ENCODE measurements around the gene VGLL4. TPM values are rescaled to one million over a fixed set of nuclear protein-coding genes. Genes with fewer than 3 reads are reported as not detected.

The VGLL4 gene
- total RNA-seq, 1 experiment from 2014 or later = 42.1 TPM

DNA sequence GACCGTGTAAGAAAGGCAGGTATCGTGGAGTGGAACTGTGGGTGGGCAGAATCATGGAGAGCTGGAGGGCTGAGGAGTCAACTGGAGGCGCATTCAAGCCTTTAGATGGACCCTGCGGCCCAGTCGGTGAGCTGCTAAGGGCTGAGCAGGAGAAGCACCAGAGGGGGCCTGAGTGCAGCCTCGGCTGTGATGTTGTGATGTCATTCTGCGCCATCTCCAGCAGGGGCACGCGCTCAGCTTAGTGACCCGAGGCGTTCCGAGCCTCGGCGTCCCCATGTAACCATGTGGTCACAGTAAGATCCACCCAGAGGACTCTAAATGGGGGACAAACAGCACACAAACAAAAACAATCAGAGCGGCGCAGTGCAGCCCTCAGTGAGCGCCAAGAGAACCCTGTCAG, 76.8 kb downstream of the VGLL4 start:
- 0 out of 4 replicates have a peak, but pooled peaks cover 0 to 5% of the 10 kb centered on the region in 2 experiments for H3K4me1 Mint-ChIP-seq
- Histone ChIP-seq H2BK20ac (ENCODE audit: low read depth, low read length, poor library complexity, severe bottlenecking) (no peak overlapping the region), H4K91ac (ENCODE audit: insufficient read length, low read depth, low read length) (no peak overlapping the region), H3K9ac (ENCODE audit: extremely low read depth, insufficient read length, low read length) (no peak overlapping the region), H3K4me2 (ENCODE audit: insufficient read depth, insufficient read length, low read length) (no peak overlapping the region), H3K23ac (ENCODE audit: insufficient read length, low read depth, low read length) (no peak overlapping the region), H2BK5ac (ENCODE audit: insufficient read length, low read length) (no peak overlapping the region), H3K18ac (ENCODE audit: insufficient read length, low read depth, low read length) (no peak overlapping the region), H2BK15ac (ENCODE audit: low read depth, low read length) (no peak overlapping the region), H4K8ac (replicated peaks; ENCODE audit: insufficient read length, low read depth, low read length) (no peak overlapping the region), H3K9me3 (ENCODE audit: control insufficient read depth, low read depth, low read length) (no peaks in the 10 kb centered on the region), H3K79me1 (ENCODE audit: insufficient read depth, low read depth, low read length, poor library complexity, severe bottlenecking) (peaks cover 3% of the 10 kb centered on the region), H3K23me2 (ENCODE audit: insufficient read length, low read depth, low read length, poor library complexity, severe bottlenecking) (no peaks in the 10 kb centered on the region), H3T11ph (ENCODE audit: low read length) (no peak overlapping the region), H3K4ac (ENCODE audit: low read depth, low read length) (no peak overlapping the region), H3K27ac (ENCODE audit: insufficient read length, low read depth, low read length) (no peak overlapping the region), H3K79me2 (ENCODE audit: insufficient read depth, low read length) (no peaks in the 10 kb centered on the region; the same call in 1 of the 2 replicates), H2AK5ac (ENCODE audit: insufficient read length, low read length) (no peak overlapping the region), H4K5ac (ENCODE audit: insufficient read length, low read depth, low read length) (no peak overlapping the region), H3K4me1 (ENCODE audit: insufficient read depth, low read length) (no peaks in the 10 kb centered on the region), H3K56ac (ENCODE audit: insufficient read length, low read depth, low read length) (no peak overlapping the region), H4K20me1 (ENCODE audit: control insufficient read depth, insufficient read depth, insufficient read length) (peaks cover 2% of the 10 kb centered on the region), H2BK12ac (ENCODE audit: insufficient read length, low read depth, low read length) (no peak overlapping the region), H2BK120ac (ENCODE audit: low read depth, low read length, poor library complexity, severe bottlenecking) (no peak overlapping the region), H3K27me3 (ENCODE audit: insufficient read depth, low read length) (no peaks in the 10 kb centered on the region), H2AFZ (ENCODE audit: low read length) (no peak overlapping the region), H3K14ac (ENCODE audit: insufficient read depth, low read length) (no peak overlapping the region)
- H3K9me3 Mint-ChIP-seq = no peaks in the 10 kb centered on the region
- H3K36me3 Mint-ChIP-seq (ENCODE audit: insufficient read depth in 1 of 3, low read depth in 3 of 3) = peaks cover 7 to 28% (median 18%) of the 10 kb centered on the region in 3 experiments; a peak in 6 of 7 replicates
- TF ChIP-seq, protein P1, sequence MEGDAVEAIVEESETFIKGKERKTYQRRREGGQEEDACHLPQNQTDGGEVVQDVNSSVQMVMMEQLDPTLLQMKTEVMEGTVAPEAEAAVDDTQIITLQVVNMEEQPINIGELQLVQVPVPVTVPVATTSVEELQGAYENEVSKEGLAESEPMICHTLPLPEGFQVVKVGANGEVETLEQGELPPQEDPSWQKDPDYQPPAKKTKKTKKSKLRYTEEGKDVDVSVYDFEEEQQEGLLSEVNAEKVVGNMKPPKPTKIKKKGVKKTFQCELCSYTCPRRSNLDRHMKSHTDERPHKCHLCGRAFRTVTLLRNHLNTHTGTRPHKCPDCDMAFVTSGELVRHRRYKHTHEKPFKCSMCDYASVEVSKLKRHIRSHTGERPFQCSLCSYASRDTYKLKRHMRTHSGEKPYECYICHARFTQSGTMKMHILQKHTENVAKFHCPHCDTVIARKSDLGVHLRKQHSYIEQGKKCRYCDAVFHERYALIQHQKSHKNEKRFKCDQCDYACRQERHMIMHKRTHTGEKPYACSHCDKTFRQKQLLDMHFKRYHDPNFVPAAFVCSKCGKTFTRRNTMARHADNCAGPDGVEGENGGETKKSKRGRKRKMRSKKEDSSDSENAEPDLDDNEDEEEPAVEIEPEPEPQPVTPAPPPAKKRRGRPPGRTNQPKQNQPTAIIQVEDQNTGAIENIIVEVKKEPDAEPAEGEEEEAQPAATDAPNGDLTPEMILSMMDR (conservative IDR thresholded peaks at IDR 0.05) = peak; percentile 53
- no peak overlapping the region for H3K4me3 Mint-ChIP-seq
- H3K27me3 Mint-ChIP-seq (ENCODE audit: low read depth) = peaks cover 1% of the 10 kb centered on the region; the same call in 1 of the 2 replicates
- DNase-seq = peak; percentile 64
- H3K27ac Mint-ChIP-seq = peak overlapping the region in 2 of 3 experiments; percentile 0 to 91; a peak in 3 of 7 replicates
- no CpG with 5 or more reads among the region's 17 CpGs for WGBS (ENCODE audit: extremely low coverage, insufficient read length, low lambda C conversion rate)

Data from H9 (cell line).